Measurements from ENCODE around the gene TMEM126B.
"Not testable (repeated sequence)": the region's sequence is repeated elsewhere in the genome, so short reads cannot be mapped to it uniquely, and the experiment has no call there.

TMEM126B gene

GRCh38 chr11:85651118-85651517 lies 22.7 kb downstream of the TMEM126B start:
- DNase-seq, result no peak

- DNase-seq, result no peak
Observed at GRCh38 chr11:85652786-85653447, 24.5 kb downstream of the TMEM126B start.

- DNase-seq, result not testable (repeated sequence)
Observed at GRCh38 chr11:85654343-85654742, 25.9 kb downstream of the TMEM126B start.

- no peak for DNase-seq
Observed at GRCh38 chr11:85656777-85657176, 28.4 kb downstream of the TMEM126B start.

- DNase-seq, result no peak
Observed at GRCh38 chr11:85658180-85658579, 29.8 kb downstream of the TMEM126B start.

GRCh38 chr11:85661972-85662664 lies 33.7 kb downstream of the TMEM126B start:
- DNase-seq, result no peak

- no peak for DNase-seq
Observed at GRCh38 chr11:85663080-85663752, 34.8 kb downstream of the TMEM126B start.

- peak; percentile 53 for DNase-seq
Observed at GRCh38 chr11:85663753-85664614, 35.6 kb downstream of the TMEM126B start.

GRCh38 chr11:85664615-85665481 lies 36.5 kb downstream of the TMEM126B start, which contains the start of gene CREBZF:
CREBZF (minus strand) TSS chr11:85665129; CDS start chr11:85664875, 254 bp downstream.
- peak; percentile 95 for DNase-seq

- DNase-seq, result no peak
Observed at GRCh38 chr11:85665733-85666132, 37.3 kb downstream of the TMEM126B start.

- DNase-seq, result no peak
Observed at GRCh38 chr11:85666687-85667086, 38.3 kb downstream of the TMEM126B start.

- no peak for DNase-seq
Observed at GRCh38 chr11:85668157-85668556, 39.8 kb downstream of the TMEM126B start.

- not testable (repeated sequence) for DNase-seq
Observed at GRCh38 chr11:85670949-85671663, 42.7 kb downstream of the TMEM126B start.

GRCh38 chr11:85672105-85672902 lies 43.9 kb downstream of the TMEM126B start:
- DNase-seq, result no peak

GRCh38 chr11:85673393-85673792 lies 45.0 kb downstream of the TMEM126B start:
- DNase-seq, result no peak

GRCh38 chr11:85679576-85679975 lies 51.2 kb downstream of the TMEM126B start:
- no peak for DNase-seq

- DNase-seq, result no peak
Observed at GRCh38 chr11:85680897-85681296, 52.5 kb downstream of the TMEM126B start.

- no peak for DNase-seq
Observed at GRCh38 chr11:85682330-85683305, 54.2 kb downstream of the TMEM126B start.

Measured in NCI-H1417 treated with DMSO at 0.1 percent for 48 hours (cell line).